H9 (cell line): ENCODE data around the gene SRPX2. TPM values are rescaled to one million over a fixed set of nuclear protein-coding genes. Genes with fewer than 3 reads are reported as not detected.

Experiments used
- DNase-seq: peaks from one replicate; pipeline ENCODE4 v3.0.0-alpha.2; 2017
- H2AFZ ChIP-seq: one replicate; pipeline ENCODE4 v1.6.1; 2013; ENCODE audit warnings: mild to moderate bottlenecking, low read length, control low read depth, moderate library complexity
- H2AK5ac ChIP-seq: 2 replicates; pipeline ENCODE4 v1.6.1; 2013; ENCODE audit warnings: low read length, control low read depth, mixed read lengths; ENCODE audit not compliant: insufficient read length
- H2BK120ac ChIP-seq: one replicate; pipeline ENCODE4 v1.6.1; 2013; ENCODE audit warnings: low read depth, mild to moderate bottlenecking, low read length, control low read depth, inconsistent platforms; ENCODE audit not compliant: poor library complexity, severe bottlenecking
- H2BK12ac ChIP-seq: 2 replicates; pipeline ENCODE4 v1.6.1; 2013; ENCODE audit warnings: low read length, control low read depth, mixed read lengths, low read depth; ENCODE audit not compliant: insufficient read length
- H2BK15ac ChIP-seq: 2 replicates; pipeline ENCODE4 v1.6.1; 2013; ENCODE audit warnings: low read depth, low read length, control low read depth
- H2BK20ac ChIP-seq: one replicate; pipeline ENCODE4 v1.6.1; 2013; ENCODE audit warnings: low read depth, mild to moderate bottlenecking, low read length, control low read depth, inconsistent platforms; ENCODE audit not compliant: poor library complexity, severe bottlenecking
- H2BK5ac ChIP-seq: 2 replicates; pipeline ENCODE4 v1.6.1; 2013; ENCODE audit warnings: low read length, control low read depth, mixed read lengths; ENCODE audit not compliant: insufficient read length
- H3K14ac ChIP-seq: 2 replicates; pipeline ENCODE4 v1.6.1; 2013; ENCODE audit warnings: low read length, control low read depth; ENCODE audit not compliant: insufficient read depth
- H3K18ac ChIP-seq: 2 replicates; pipeline ENCODE4 v1.6.1; 2013; ENCODE audit warnings: low read depth, mild to moderate bottlenecking, mixed read lengths, low read length, control low read depth; ENCODE audit not compliant: insufficient read length
- H3K23ac ChIP-seq: 2 replicates; pipeline ENCODE4 v1.6.1; 2013; ENCODE audit warnings: low read length, control low read depth, mixed read lengths, low read depth; ENCODE audit not compliant: insufficient read length
- H3K23me2 ChIP-seq: 2 replicates; pipeline ENCODE4 v1.6.1; 2013; ENCODE audit warnings: low read depth, mild to moderate bottlenecking, mixed read lengths, low read length, control low read depth; ENCODE audit not compliant: insufficient read length, poor library complexity, severe bottlenecking
- H3K27ac ChIP-seq: 2 replicates; pipeline ENCODE4 v1.5.1; 2013; ENCODE audit warnings: low read length, control low read depth, mixed read lengths, low read depth; ENCODE audit not compliant: insufficient read length
- H3K27me3 ChIP-seq: 2 replicates; pipeline ENCODE4 v1.6.1; 2013; ENCODE audit warnings: low read length, control low read depth, inconsistent platforms; ENCODE audit not compliant: insufficient read depth
- H3K4ac ChIP-seq: 2 replicates; pipeline ENCODE4 v1.6.1; 2013; ENCODE audit warnings: low read depth, mild to moderate bottlenecking, control low read depth, inconsistent platforms, low read length, moderate library complexity
- H3K4me1 ChIP-seq: 2 replicates; pipeline ENCODE4 v1.6.1; 2013; ENCODE audit warnings: low read length, control low read depth, inconsistent platforms; ENCODE audit not compliant: insufficient read depth
- H3K4me2 ChIP-seq: 2 replicates; pipeline ENCODE4 v1.6.1; 2013; ENCODE audit warnings: low read length, control low read depth, mixed read lengths; ENCODE audit not compliant: insufficient read length, insufficient read depth
- H3K56ac ChIP-seq: 2 replicates; pipeline ENCODE4 v1.6.1; 2013; ENCODE audit warnings: low read depth, mild to moderate bottlenecking, mixed read lengths, low read length, control low read depth; ENCODE audit not compliant: insufficient read length
- H3K79me1 ChIP-seq: 2 replicates; pipeline ENCODE4 v1.6.1; 2013; ENCODE audit warnings: low read depth, mild to moderate bottlenecking, moderate library complexity, low read length, control low read depth, inconsistent platforms; ENCODE audit not compliant: insufficient read depth, poor library complexity, severe bottlenecking
- H3K79me2 ChIP-seq: 2 replicates; pipeline ENCODE4 v1.6.1; 2013; ENCODE audit warnings: low read length, control low read depth, inconsistent platforms; ENCODE audit not compliant: insufficient read depth
- H3K9ac ChIP-seq: 2 replicates; pipeline ENCODE4 v1.6.1; 2013; ENCODE audit warnings: low read length, control low read depth, mixed read lengths; ENCODE audit not compliant: insufficient read length; ENCODE audit errors: extremely low read depth
- H3K9me3 ChIP-seq: one replicate; pipeline ENCODE4 v1.6.1; 2013; ENCODE audit warnings: low read depth, low read length, inconsistent platforms; ENCODE audit not compliant: control insufficient read depth
- H3T11ph ChIP-seq: one replicate; pipeline ENCODE4 v1.6.1; 2013; ENCODE audit warnings: mild to moderate bottlenecking, low read length, control low read depth, inconsistent platforms
- H4K20me1 ChIP-seq: one replicate; pipeline ENCODE4 v1.6.1; 2013; ENCODE audit not compliant: control insufficient read depth, insufficient read length, insufficient read depth
- H4K5ac ChIP-seq: 2 replicates; pipeline ENCODE4 v1.6.1; 2013; ENCODE audit warnings: low read depth, mild to moderate bottlenecking, mixed read lengths, low read length, control low read depth; ENCODE audit not compliant: insufficient read length
- H4K8ac ChIP-seq: replicated peaks from 2 replicates; pipeline ENCODE4 v1.6.1; 2013; ENCODE audit warnings: low read length, control low read depth, mixed read lengths, low read depth; ENCODE audit not compliant: insufficient read length
- H4K91ac ChIP-seq: 2 replicates; pipeline ENCODE4 v1.6.1; 2013; ENCODE audit warnings: low read depth, mild to moderate bottlenecking, moderate library complexity, mixed read lengths, low read length, control low read depth; ENCODE audit not compliant: insufficient read length
- H3K27ac Mint-ChIP-seq, 3 experiments: 2 replicates in 2 of 3; 3 replicates in 1 of 3; pipeline ENCODE4 v1.8.0; 2020 to 2021; ENCODE audit warnings: mixed read lengths in 3 of 3, mild to moderate bottlenecking in 1 of 3, moderate library complexity in 1 of 3
- H3K27me3 Mint-ChIP-seq: 2 replicates; pipeline ENCODE4 v1.8.0; 2021; ENCODE audit warnings: low read depth, mild to moderate bottlenecking, moderate library complexity, mixed read lengths
- H3K36me3 Mint-ChIP-seq, 3 experiments: 2 replicates in 2 of 3; 3 replicates in 1 of 3; pipeline ENCODE4 v1.8.0; 2020 to 2021; ENCODE audit warnings: low read depth in 3 of 3, mixed read lengths in 3 of 3; ENCODE audit not compliant: insufficient read depth in 1 of 3
- H3K4me1 Mint-ChIP-seq, 2 experiments: 2 replicates each; pipeline ENCODE4 v1.8.0; 2020; ENCODE audit warnings: mixed read lengths in 2 of 2
- H3K4me3 Mint-ChIP-seq, 2 experiments: 2 replicates in 1 of 2; 3 replicates in 1 of 2; pipeline ENCODE4 v1.8.0; 2020 to 2021; ENCODE audit warnings: mild to moderate bottlenecking in 2 of 2, mixed read lengths in 2 of 2, moderate library complexity in 1 of 2
- H3K9me3 Mint-ChIP-seq, 2 experiments: 2 replicates in 1 of 2; 3 replicates in 1 of 2; pipeline ENCODE4 v1.8.0; 2020; ENCODE audit warnings: mild to moderate bottlenecking in 2 of 2, mixed read lengths in 2 of 2, moderate library complexity in 1 of 2
- CTCF ChIP-seq: fragments of 200-600 bp; sonication (generic); conservative IDR thresholded peaks from 3 replicates; pipeline ENCODE4 v1.8.0; 2021; ENCODE audit warnings: antibody characterized with exemption, mild to moderate bottlenecking
- WGBS: extraction: QIAGEN DNeasy Blood & Tissue Kit; methylation state at CpG from one replicate; pipeline ENCODE4 v1.1.7; 2013; ENCODE audit warnings: missing lambda C conversion rate, low lambda C conversion rate, mixed read lengths; ENCODE audit not compliant: insufficient read length; ENCODE audit errors: extremely low coverage; 5-methylcytosine and 5-hydroxymethylcytosine counted together
- total RNA-seq: library from RNA; stranded (reverse); gene quantifications from 2 replicates; pipeline ENCODE4 v1.2.1, GENCODE V29; 2021

SRPX2 gene
- total RNA-seq, 1 experiment from 2014 or later: not detected

- Histone ChIP-seq H4K20me1 (no peaks in the 10 kb centered on the region), H4K5ac (no peak overlapping the region), H2BK20ac (no peak overlapping the region), H3K79me2 (no peaks in the 10 kb centered on the region; the same call in 1 of the 2 replicates), H3K56ac (no peak overlapping the region), H2BK12ac (no peak overlapping the region), H3K18ac (no peak overlapping the region), H3K9ac (no peak overlapping the region), H3K23ac (no peak overlapping the region), H3K79me1 (no peaks in the 10 kb centered on the region), H4K91ac (no peak overlapping the region), H3K27me3 (no peaks in the 10 kb centered on the region), H3K9me3 (no peaks in the 10 kb centered on the region), H3K27ac (no peak overlapping the region), H3K14ac (no peak overlapping the region), H2BK120ac (no peak overlapping the region), H3K23me2 (no peaks in the 10 kb centered on the region), H4K8ac (no peak overlapping the region), H2AFZ (no peak overlapping the region), H2BK15ac (no peak overlapping the region), H3K4ac (no peak overlapping the region), H3K4me1 (no peaks in the 10 kb centered on the region), H2BK5ac (no peak overlapping the region), H2AK5ac (no peak overlapping the region), H3T11ph (no peak overlapping the region), H3K4me2 (no peak overlapping the region)
- DNase-seq: no peak
- peaks cover 11 to 69% of the 10 kb centered on the region in 2 experiments for H3K9me3 Mint-ChIP-seq
- H3K36me3 Mint-ChIP-seq: no peaks in the 10 kb centered on the region; a peak in 1 of 7 replicates
- no peak overlapping the region for H3K4me3 Mint-ChIP-seq
- no peak for TF ChIP-seq CTCF
- H3K27me3 Mint-ChIP-seq: peaks cover 1% of the 10 kb centered on the region; the same call in 1 of the 2 replicates
- no peak overlapping the region for H3K27ac Mint-ChIP-seq
- no CpG with 5 or more reads among the region's 3 CpGs for WGBS
- H3K4me1 Mint-ChIP-seq: peaks cover 2 to 5% of the 10 kb centered on the region in 2 experiments; a peak in 2 of 4 replicates
Observed at GRCh38 chrX:100658941-100659381, 15.0 kb downstream of the SRPX2 start.
